C4-2B (cell line): ENCODE data around the gene SNN.

Experiments
- CTCF ChIP-seq: fragments of 450-650 bp; conservative IDR thresholded peaks from 2 replicates; pipeline ENCODE4 v1.5.1; 2017; ENCODE audit warnings: mild to moderate bottlenecking
- ZFX ChIP-seq: fragments of 450-650 bp; IDR thresholded peaks from 2 replicates; pipeline ENCODE4 v1.6.1; 2017

- no peak for TF ChIP-seq CTCF
- no peak for TF ChIP-seq ZFX
Observed at GRCh38 chr16:11686713-11687380, 18.6 kb downstream of the SNN start.
